WTC11 (cell line): ENCODE data around the gene RLN2.

Source experiments
- MXD4 ChIP-seq: fragments of 250-450 bp; sonication (Bioruptor Pico); IDR thresholded peaks from 2 replicates; pipeline ENCODE4 v1.8.0; 2021; ENCODE audit warnings: mild to moderate bottlenecking, moderate library complexity, borderline replicate concordance
- NFE2L1 ChIP-seq: sonication (generic); formaldehyde crosslinking; IDR thresholded peaks from 2 replicates; pipeline ENCODE4 v1.8.1; 2023; ENCODE audit warnings: missing genetic modification reagents
- NFYB ChIP-seq: sonication (generic); formaldehyde crosslinking; conservative IDR thresholded peaks from 2 replicates; pipeline ENCODE4 v1.8.0; 2022; ENCODE audit warnings: low read depth, missing genetic modification reagents
- ZBTB21 ChIP-seq: sonication (generic); formaldehyde crosslinking; IDR thresholded peaks from 2 replicates; pipeline ENCODE4 v1.8.1; 2023; ENCODE audit warnings: mild to moderate bottlenecking, missing genetic modification reagents, borderline replicate concordance
- TF ChIP-seq, protein P1 (sequence below): sonication (generic); formaldehyde crosslinking; IDR thresholded peaks from 2 replicates; pipeline ENCODE4 v1.8.0; 2022; ENCODE audit warnings: mild to moderate bottlenecking, missing genetic modification reagents
- TF ChIP-seq, protein P2 (sequence below): fragments of 250-450 bp; sonication (Bioruptor Pico); conservative IDR thresholded peaks from 2 replicates; pipeline ENCODE4 v1.9.0; 2021; ENCODE audit warnings: mild to moderate bottlenecking
- TF ChIP-seq, protein P3 (sequence below): fragments of 200-600 bp; IDR thresholded peaks from 2 replicates; pipeline ENCODE4 v1.8.0; 2022; ENCODE audit warnings: antibody characterized with exemption
- TF ChIP-seq, protein P4 (sequence below): sonication (generic); formaldehyde crosslinking; IDR thresholded peaks from 2 replicates; pipeline ENCODE4 v1.8.0; 2022; ENCODE audit warnings: mild to moderate bottlenecking, missing genetic modification reagents
- TF ChIP-seq, protein P5 (sequence below): sonication (generic); formaldehyde crosslinking; IDR thresholded peaks from 2 replicates; pipeline ENCODE4 v1.8.1; 2022; ENCODE audit warnings: mild to moderate bottlenecking, moderate library complexity, missing genetic modification reagents

DNA sequence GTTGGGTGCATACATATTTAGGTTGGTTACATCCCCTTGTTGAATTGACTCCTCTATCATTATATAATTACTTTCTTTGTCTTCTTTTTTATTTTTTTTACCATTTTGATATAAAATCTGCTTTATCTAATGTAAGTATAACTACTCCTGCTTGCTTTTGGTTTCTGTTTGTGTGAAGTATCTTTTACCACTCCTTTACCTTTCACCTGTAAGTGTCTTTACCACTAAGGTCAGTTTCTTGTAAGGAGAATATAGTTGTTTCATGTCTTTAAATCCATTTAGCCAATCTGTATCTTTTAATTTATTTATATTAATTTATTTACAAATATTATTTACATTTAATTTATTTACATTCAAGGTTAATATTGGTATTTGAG is 40.3 kb downstream of the RLN2 start:
- TF ChIP-seq, protein P1, sequence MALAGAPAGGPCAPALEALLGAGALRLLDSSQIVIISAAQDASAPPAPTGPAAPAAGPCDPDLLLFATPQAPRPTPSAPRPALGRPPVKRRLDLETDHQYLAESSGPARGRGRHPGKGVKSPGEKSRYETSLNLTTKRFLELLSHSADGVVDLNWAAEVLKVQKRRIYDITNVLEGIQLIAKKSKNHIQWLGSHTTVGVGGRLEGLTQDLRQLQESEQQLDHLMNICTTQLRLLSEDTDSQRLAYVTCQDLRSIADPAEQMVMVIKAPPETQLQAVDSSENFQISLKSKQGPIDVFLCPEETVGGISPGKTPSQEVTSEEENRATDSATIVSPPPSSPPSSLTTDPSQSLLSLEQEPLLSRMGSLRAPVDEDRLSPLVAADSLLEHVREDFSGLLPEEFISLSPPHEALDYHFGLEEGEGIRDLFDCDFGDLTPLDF (CRISPR knock-in tag), result no peak
- TF ChIP-seq, protein P2, sequence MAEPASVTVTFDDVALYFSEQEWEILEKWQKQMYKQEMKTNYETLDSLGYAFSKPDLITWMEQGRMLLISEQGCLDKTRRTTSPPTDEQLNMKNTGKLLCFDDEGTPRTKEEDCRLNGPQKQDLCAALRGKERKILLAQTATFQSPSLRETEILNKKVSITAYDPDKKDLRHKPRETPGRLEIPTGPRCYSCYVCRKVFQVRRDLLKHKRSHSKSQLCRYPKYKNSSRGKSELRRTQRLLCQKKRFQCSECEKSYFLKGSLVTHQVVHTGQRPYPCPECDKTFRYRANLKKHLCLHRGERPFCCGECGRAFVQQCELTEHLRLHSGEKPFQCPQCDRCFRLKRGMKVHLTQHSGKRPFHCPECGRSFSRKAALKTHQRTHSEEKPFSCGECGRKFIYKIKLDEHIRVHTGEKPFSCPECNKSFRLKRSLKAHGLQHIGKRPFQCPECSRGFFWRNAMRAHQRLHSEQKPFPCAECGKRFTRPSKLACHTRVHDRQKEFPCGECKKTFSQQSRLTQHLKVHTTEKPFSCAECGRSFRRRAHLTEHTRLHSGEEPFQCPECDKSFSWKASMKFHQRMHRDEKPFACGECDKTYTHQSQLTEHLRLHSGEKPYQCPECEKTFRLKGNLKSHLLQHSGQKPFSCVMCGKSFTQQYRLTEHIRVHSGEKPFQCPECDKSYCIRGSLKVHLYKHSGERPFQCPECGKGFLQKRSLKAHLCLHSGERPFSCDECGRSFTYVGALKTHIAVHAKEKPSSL, result no peak
- TF ChIP-seq, protein P3, sequence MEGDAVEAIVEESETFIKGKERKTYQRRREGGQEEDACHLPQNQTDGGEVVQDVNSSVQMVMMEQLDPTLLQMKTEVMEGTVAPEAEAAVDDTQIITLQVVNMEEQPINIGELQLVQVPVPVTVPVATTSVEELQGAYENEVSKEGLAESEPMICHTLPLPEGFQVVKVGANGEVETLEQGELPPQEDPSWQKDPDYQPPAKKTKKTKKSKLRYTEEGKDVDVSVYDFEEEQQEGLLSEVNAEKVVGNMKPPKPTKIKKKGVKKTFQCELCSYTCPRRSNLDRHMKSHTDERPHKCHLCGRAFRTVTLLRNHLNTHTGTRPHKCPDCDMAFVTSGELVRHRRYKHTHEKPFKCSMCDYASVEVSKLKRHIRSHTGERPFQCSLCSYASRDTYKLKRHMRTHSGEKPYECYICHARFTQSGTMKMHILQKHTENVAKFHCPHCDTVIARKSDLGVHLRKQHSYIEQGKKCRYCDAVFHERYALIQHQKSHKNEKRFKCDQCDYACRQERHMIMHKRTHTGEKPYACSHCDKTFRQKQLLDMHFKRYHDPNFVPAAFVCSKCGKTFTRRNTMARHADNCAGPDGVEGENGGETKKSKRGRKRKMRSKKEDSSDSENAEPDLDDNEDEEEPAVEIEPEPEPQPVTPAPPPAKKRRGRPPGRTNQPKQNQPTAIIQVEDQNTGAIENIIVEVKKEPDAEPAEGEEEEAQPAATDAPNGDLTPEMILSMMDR, result no peak
- TF ChIP-seq, protein P4, sequence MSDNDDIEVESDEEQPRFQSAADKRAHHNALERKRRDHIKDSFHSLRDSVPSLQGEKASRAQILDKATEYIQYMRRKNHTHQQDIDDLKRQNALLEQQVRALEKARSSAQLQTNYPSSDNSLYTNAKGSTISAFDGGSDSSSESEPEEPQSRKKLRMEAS (CRISPR knock-in tag), result no peak
- TF ChIP-seq NFE2L1 (CRISPR knock-in tag) (no peak), NFYB (no peak), ZBTB21 (no peak), MXD4 (CRISPR knock-in tag) (no peak)
- TF ChIP-seq, protein P5, sequence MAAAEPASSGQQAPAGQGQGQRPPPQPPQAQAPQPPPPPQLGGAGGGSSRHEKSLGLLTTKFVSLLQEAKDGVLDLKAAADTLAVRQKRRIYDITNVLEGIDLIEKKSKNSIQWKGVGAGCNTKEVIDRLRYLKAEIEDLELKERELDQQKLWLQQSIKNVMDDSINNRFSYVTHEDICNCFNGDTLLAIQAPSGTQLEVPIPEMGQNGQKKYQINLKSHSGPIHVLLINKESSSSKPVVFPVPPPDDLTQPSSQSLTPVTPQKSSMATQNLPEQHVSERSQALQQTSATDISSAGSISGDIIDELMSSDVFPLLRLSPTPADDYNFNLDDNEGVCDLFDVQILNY (CRISPR knock-in tag), result no peak
